HG02678 (cell line): ENCODE data around the gene SOX15.
"Not testable (repeated sequence)": the region's sequence is repeated elsewhere in the genome, so short reads cannot be mapped to it uniquely, and the experiment has no call there.

Experiments used
- ATAC-seq: cut with Tn5 transposase; IDR thresholded peaks from one replicate; pipeline ENCODE4 v1.9.1; 2021; ENCODE audit warnings: mild to moderate bottlenecking, moderate library complexity; ENCODE audit not compliant: unreplicated experiment

SOX15 gene

DNA sequence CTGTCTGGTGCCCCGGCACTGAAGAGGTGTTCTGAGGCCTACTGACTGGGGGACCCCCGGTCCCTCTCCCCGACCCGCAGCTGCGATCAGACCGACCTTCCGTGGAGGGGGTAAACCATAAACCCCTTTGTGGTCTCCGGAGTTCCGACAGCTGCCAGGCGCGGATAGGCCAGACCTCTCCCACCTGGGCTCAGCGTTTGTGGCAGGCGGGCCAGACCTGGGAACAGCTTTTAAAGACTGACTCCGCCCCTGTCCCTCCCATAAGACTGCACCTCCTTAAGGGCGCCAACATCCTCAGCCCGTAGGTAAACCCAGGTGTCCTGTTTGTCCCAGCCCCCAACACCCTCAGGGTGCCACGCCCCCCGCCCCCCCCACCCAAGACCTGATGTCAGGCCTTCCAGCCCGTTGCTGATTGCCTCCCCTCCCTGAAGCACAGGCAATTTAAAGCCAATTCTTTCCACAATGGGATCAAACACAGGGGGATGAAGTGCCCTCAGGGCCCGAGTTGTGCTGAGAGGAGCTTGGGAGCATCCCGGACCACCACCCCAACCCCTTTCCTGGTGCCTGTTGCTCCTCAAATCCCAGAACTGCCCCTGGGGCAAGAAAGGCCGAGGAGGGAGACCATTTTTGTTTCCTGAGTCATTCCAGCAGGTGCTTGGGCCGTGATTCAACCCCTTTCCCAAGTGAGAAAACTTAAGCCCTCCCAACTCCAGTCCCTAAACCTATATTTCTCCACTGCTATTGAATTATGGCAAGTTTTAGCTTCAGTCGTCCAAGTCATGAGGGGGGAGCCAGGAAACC lies at the start of gene SOX15:
TSS of gene SOX15 (minus strand) at position 204 of the 801 bp plus-strand sequence. CDS start 418 bp downstream, outside the sequence.
- ATAC-seq, result no peak

DNA sequence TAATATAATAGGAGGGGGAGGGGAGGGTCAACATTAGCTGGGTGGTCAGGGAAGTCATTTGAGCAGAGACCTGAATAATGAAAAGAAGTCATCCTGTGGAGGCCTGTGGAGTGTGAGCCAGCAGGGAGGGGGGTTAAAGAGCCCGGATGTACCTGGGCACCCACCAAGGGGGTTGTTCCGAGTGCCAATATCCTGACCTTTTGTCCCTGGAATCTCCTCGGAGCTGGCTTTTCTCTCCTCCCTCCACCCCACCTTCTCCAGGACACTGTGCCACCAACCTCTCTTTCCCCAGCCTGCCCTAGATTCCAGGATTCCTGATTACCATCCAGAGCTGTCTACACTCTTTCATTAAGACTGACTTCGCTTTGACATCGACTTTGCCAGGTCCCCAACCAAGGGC lies 46.3 kb upstream of the SOX15 start:
- ATAC-seq, result no peak

DNA sequence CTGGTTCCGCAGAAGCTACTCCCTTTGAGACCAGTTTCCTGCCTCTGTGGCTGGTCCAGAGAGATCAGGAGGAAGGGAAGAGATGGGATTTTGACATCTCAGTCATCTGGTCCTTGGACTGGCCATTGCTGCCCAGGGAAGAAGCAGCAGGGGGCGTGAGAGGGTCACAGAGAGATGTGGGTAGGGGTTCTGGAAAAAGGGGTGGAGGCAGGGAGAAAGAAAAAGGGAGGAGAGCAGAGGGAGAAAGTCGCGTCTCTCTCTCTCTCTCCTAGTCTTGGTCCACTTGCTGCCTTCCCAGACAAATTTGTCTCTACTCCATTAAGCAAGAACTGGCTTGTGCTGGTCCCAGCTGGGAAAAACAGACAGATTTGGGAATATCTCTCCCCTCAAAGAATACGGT lies 44.5 kb upstream of the SOX15 start:
- ATAC-seq, result no peak

- no peak for ATAC-seq
Observed at GRCh38 chr17:7633093-7633492, 43.2 kb upstream of the SOX15 start.

DNA sequence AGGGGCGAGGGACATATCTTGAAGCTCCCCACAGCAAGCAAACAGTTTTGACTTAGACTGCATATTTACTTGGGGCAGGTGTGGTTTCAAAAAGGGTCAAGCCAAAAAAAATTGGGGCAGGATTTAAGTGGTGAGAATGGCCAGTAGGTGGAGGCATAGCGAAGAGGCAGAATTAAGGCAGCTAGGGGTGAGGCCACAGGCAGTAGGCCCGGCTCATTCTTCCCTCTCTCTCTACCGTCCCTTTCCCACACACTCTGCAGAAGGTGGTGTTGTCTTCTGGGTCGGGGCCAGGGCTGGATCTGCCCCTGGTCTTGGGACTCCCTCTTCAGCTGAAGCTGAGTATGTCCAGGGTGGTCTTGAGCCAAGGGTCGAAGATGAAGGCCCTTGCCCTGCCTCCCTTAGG lies 42.6 kb upstream of the SOX15 start:
- no peak for ATAC-seq

- no peak for ATAC-seq
Observed at GRCh38 chr17:7631398-7632380, 41.8 kb upstream of the SOX15 start.

DNA sequence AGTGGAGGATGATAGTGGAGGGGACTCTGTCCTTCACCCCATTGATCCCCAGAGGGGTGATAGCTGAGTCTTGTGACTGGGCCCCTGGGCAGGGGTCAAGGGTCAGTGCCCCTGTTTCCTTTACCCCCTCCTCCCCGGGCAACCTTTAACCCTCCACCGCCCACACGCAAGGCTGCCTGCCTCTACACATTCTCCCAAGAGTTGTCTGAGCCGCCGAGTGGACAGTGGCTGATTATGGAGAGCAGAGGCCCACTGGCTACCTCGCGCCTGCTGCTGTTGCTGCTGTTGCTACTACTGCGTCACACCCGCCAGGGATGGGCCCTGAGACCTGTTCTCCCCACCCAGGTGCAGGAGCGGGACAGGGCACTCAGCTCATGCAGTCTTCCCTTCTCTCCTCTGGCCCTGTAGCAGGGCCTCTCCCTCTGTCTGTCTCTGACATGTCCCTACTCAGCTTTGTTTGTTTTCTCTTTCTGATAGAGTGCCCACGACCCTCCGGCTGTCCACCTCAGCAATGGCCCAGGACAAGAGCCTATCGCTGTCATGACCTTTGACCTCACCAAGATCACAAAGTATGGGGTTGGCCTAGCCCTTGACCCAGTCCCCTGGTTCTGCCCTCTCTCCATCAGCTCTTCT lies 40.2 kb upstream of the SOX15 start, which contains the start of gene SHBG:
TSS of gene SHBG (plus strand) at position 197 of the 633 bp plus-strand sequence. CDS start at position 235, 38 bp downstream.
- ATAC-seq, result no peak

DNA sequence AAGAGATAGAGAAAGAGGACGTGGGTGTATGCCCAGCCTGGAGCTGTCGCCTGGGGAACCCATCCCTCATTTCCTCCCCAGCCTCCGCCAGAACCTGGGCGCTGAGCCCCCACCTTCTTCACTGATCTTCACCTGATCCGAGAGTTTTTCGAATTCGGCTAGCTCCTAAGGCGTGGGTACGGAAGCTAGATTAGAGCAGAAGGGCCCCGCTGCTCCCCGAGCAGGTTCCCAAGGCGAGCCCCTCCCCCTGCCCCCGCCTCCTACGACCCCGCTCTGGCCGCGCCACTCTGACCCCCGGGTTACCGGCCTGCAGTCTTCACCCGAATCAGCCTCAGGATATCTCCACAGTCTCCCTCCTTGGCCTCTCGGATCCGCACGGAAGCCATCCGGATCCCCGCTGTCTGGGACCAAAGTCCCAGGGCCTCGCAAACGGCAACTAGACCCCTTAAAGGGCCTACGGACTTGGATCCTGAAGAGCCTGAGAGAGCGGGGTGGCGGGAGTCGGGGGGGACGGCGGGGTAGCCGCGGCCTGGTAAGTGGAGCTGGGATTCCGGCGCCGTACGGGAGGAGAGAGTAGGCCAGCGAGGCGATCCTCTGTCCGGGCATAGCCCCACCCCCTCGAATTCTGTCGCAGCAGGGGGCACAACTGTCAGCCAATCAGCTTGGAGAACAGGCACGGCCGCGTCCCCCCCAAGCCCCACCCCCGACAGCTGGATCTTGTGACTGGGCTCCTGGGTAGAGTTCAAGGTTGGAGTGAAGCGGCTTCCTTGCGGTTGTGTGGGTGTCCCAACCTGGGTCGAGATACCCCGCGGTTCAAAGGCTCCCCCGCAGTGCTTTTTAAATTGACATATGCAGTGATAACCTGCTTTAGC lies 37.6 kb upstream of the SOX15 start, which contains the start of gene SAT2:
TSS of gene SAT2 (minus strand) at position 572 of the 872 bp plus-strand sequence. CDS start at position 386, 186 bp downstream.
- peak; percentile 90 for ATAC-seq

- no peak for ATAC-seq
Observed at GRCh38 chr17:7626956-7627249, 37.0 kb upstream of the SOX15 start.

DNA sequence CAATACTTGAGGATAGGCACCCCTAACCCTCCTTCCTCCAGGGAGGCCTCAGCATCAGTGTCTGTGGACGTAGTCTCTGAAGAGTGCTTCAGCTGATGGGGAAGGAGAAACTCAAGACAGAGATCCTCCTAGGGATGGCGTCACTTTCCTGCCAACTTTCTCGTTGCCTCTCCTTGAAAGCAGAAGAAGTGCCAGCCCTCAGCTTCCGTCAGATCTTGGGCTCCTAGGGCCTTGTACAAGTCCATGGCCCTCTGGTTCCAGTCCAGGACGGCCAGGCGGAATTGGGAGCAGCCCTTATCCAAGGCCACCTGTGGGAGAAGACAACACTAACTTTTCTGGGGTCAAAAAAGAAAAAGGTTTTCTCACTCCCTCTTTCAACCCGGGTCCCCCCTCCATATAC lies 36.4 kb upstream of the SOX15 start:
- ATAC-seq, result no peak

DNA sequence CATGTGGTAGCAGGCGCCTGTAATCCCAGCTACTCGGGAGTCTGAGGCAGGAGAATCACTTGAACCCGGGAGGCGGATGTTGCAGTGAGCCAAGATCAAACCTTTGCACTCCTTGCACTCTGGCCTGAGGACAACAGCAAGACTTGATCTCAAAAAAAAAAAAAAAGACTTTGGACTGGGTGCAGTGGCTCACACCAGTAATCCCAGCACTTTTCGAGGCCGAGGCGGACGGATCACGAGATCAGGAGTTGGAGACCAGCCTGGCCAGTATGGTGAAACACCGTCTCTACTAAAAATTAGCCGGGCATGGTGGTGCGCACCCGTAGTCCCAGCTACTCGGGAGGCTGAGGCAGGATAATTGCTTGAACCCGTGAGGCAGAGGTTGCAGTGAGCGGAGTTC lies 35.9 kb upstream of the SOX15 start:
- ATAC-seq, result not testable (repeated sequence)

GRCh38 chr17:7623661-7624060 lies 33.8 kb upstream of the SOX15 start:
- ATAC-seq, result no peak

DNA sequence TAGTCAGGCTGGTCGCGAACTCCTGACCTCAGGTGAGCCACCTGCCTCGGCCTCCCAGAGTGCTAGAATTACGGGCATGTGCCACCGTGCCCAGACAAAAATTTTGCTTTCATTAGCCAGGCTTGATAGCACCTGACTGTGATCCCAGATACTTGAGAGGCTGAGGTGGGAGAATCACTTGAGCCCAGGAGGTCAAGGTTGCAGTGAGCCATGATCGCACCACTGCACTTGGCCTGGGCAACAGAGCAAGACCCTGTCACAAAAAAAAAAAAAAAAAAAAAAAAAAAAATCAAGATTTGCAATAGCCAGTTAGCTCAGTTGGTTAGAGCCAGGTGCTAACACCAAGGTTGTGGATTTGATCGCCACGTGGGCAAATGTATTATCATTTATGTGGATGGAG lies 30.9 kb upstream of the SOX15 start:
- no peak for ATAC-seq

GRCh38 chr17:7618608-7619007 lies 28.7 kb upstream of the SOX15 start:
- ATAC-seq, result no peak

DNA sequence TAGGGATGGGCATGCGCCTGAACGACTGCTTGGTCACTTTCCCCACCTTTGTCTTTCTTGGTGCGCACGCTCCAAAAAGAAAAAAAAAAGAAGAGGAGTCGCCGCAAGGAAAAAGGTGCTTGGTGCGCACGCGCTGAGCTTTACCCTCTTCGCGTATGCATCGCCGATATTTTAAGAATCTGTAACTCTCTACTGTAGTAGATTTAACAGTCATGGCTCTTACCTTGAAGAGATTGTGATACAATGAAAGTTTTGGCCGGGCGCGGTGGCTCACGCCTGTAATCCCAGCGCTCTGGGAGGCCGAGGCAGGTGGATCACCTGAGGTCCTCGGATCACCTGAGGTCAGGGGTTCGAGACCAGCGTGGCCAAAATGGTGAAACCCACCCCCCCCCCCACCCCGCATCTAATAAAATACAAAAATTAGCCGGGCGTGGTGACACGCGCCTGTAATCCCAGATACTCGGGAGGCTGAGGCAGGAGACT lies 25.4 kb upstream of the SOX15 start:
- no peak for ATAC-seq

DNA sequence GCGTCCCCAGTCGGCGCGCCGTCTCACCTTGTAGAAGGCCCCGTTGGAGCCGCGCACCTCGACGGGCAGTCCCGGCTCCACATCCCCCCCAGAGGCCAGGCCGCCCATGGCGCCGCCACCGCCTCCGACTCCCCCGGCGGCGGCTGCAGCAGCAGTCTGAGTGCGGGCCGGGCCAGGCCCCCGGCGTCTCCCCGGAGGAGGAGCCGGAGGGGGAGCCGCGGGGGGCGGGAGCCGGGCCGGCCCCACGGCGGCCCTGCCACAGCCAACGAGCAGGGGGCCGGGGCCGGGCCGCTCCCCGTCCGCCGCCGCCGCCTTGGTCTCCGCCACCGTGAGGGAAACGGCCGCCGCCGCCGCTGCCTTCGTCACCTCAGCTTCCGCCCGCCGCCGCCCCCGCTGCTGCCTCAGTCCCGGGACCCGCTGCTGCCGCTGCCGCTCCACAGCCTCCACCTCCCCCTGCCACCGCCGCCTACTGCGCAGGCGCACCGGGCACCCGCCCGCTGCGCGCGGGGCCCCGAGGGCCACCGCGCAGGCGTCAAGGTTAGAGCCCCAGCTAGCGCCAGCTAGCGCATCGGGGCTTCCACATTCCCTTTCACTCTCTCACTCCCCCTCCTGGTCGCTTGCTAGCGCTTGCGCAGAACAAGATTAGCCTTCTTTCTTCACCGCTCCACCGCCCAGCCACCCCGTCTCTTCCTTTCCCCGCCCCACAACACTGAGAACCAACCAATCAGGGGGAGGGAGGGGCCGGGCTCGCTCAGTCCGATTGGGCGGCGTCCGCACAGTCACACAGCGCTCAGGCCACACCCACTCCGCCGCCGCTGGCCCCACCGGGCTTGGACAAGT lies 24.8 kb upstream of the SOX15 start, which contains the start of gene FXR2:
TSS of gene FXR2 (minus strand) at position 473 of the 840 bp plus-strand sequence. CDS start at position 108, 365 bp downstream.
- ATAC-seq, result peak; percentile 89

GRCh38 chr17:7613769-7614424 lies 24.0 kb upstream of the SOX15 start:
- ATAC-seq, result no peak

DNA sequence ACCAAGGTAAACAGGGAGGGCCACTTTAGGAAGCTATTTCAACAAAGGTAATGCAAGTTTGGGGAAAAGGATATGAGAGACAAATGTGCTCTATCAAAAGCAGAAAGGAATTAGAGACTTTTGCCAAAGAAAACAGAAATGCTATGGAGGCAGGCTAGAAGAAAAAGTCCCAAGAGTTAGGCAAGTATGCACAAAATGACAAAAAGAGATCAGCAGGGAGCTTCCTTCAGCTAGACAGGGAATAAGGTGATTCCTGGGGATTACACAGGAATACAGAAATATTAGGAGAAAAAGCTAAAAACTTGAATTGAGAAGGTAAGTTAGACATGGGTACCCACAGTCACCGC lies 22.4 kb upstream of the SOX15 start:
- ATAC-seq, result no peak
